Prostate gland (tissue), 2 donors: ENCODE results near the gene KCNC1. TPM values are rescaled to one million over a fixed set of nuclear protein-coding genes. Genes with fewer than 3 reads are reported as not detected.

Experiments used
- DNase-seq: peaks from one replicate; pipeline ENCODE4 v3.0.0-alpha.2; 2019; ENCODE audit warnings: low spot score
- H3K27ac ChIP-seq, 2 donors: fragments of 200-600 bp; sonication (generic); 2 replicates each; pipeline ENCODE4 v1.5.1; 2017 to 2019
- H3K27me3 ChIP-seq: fragments of 200-600 bp; sonication (generic); replicated peaks from 2 replicates; pipeline ENCODE4 v1.5.1; 2019; ENCODE audit not compliant: insufficient read depth
- H3K36me3 ChIP-seq, 2 donors: fragments of 200-600 bp; sonication (generic); 1 replicate in 1 of 2; 2 replicates in 1 of 2; pipeline versions ENCODE4 v1.5.1 to v1.8.1; 2017 to 2019
- H3K4me1 ChIP-seq: fragments of 200-600 bp; sonication (generic); replicated peaks from 2 replicates; pipeline ENCODE4 v1.5.1; 2019
- H3K4me3 ChIP-seq, 2 donors: fragments of 200-600 bp; sonication (generic); 2 replicates each; pipeline ENCODE4 v1.5.1; 2017 to 2019
- H3K9me3 ChIP-seq: fragments of 200-600 bp; sonication (generic); 2 replicates; pipeline ENCODE4 v1.5.1; 2017
- CTCF ChIP-seq, 4 experiments: fragments of 200-600 bp in 2 of 4; fragments of 450-650 bp in 2 of 4; sonication (generic) in 2 of 4; IDR thresholded peaks; 1 replicate in 3 of 4; 2 replicates in 1 of 4; pipeline ENCODE4 v1.5.1; 2016 to 2019; ENCODE audit warnings: antibody characterized with exemption in 4 of 4, mild to moderate bottlenecking in 2 of 4, moderate library complexity in 2 of 4
- POLR2A ChIP-seq: fragments of 450-650 bp; IDR thresholded peaks from one replicate; pipeline ENCODE4 v1.6.1; 2016; ENCODE audit warnings: antibody characterized with exemption, mild to moderate bottlenecking
- POLR2AphosphoS5 ChIP-seq: sonication (generic); formaldehyde crosslinking; IDR thresholded peaks from one replicate; pipeline ENCODE4 v1.6.1; 2017; ENCODE audit warnings: antibody characterized with exemption
- WGBS: methylation state at CpG from one replicate; pipeline ENCODE4 v1.1.5; 2018; 5-methylcytosine and 5-hydroxymethylcytosine counted together
- intact Hi-C: fragments of 100-400 bp; cut with DNase I; formaldehyde crosslinking; loops from one replicate; pipeline ENCODE4 v1.14.2; 2022
- total RNA-seq, 2 donors: library from RNA; depleted of rRNA; stranded (reverse); fragments of >200 nt; gene quantifications; one replicate each; pipeline ENCODE4 v1.1.0, GENCODE V29; 2016

The KCNC1 gene
- total RNA-seq, 2 donors from 2014 or later = 3.0 TPM; not detected in 1

GRCh38 chr11:17828311-17828751, 93.8 kb downstream of the KCNC1 start:
- WGBS = 80% methylated on average over 9 of the region's 9 CpGs
- no peak overlapping the region for H3K27ac ChIP-seq
- intact Hi-C loops = no loop called here
- no peaks in the 10 kb centered on the region for H3K27me3 ChIP-seq
- TF ChIP-seq POLR2AphosphoS5 = no peak
- no peak for TF ChIP-seq CTCF (IDR thresholded peaks at IDR 0.05)
- no peak for TF ChIP-seq POLR2A
- no peak for DNase-seq
- H3K4me1 ChIP-seq = no peaks in the 10 kb centered on the region
- H3K9me3 ChIP-seq = no peaks in the 10 kb centered on the region
- no peak overlapping the region for H3K4me3 ChIP-seq
- H3K36me3 ChIP-seq = no peaks in the 10 kb centered on the region

- intact Hi-C loops = loop anchor here (10.0 kb wide), 1 partner anchor 96 kb away; the partner anchor contains the start of gene KCNC1
- TF ChIP-seq CTCF (IDR thresholded peaks at IDR 0.05) (no peak), POLR2AphosphoS5 (no peak), POLR2A (no peak)
- WGBS = 83% methylated on average over 1 of the region's 1 CpG
- H3K4me3 ChIP-seq = no peak overlapping the region
- no peak overlapping the region for H3K27ac ChIP-seq
- no peaks in the 10 kb centered on the region for H3K27me3 ChIP-seq
- H3K9me3 ChIP-seq = no peaks in the 10 kb centered on the region
- no peaks in the 10 kb centered on the region for H3K4me1 ChIP-seq
- no peaks in the 10 kb centered on the region for H3K36me3 ChIP-seq
- no peak for DNase-seq
Observed at GRCh38 chr11:17831228-17831627, 96.6 kb downstream of the KCNC1 start.

- no peak for TF ChIP-seq POLR2A
- TF ChIP-seq CTCF (IDR thresholded peaks at IDR 0.05) = no peak
- no peak for TF ChIP-seq POLR2AphosphoS5
- Histone ChIP-seq H3K36me3 (no peaks in the 10 kb centered on the region), H3K27me3 (no peaks in the 10 kb centered on the region), H3K4me3 (no peak overlapping the region), H3K9me3 (no peaks in the 10 kb centered on the region), H3K4me1 (no peaks in the 10 kb centered on the region), H3K27ac (no peak overlapping the region)
- 98% methylated on average over 3 of the region's 3 CpGs for WGBS
- intact Hi-C loops = loop anchor here (10.0 kb wide), 1 partner anchor 97 kb away; the partner anchor contains the start of gene KCNC1
- DNase-seq = no peak
Observed at GRCh38 chr11:17831883-17832282, 97.3 kb downstream of the KCNC1 start.

Other genes starting within 250 kb of the KCNC1 start
- not detected for gene USH1C, start 190.4 kb upstream of the KCNC1 start, total RNA-seq
- under 1 TPM in 1 of 2 donors, not detected in 1; 0.34 TPM for gene OTOG, start 187.5 kb upstream of the KCNC1 start, total RNA-seq
- under 1 TPM in 1 of 2 donors, not detected in 1; 0.28 TPM for gene MYOD1, start 15.2 kb upstream of the KCNC1 start, total RNA-seq